GM21737 (cell line): ENCODE results near the gene NALCN.

Source experiments
- ATAC-seq: cut with Tn5 transposase; IDR thresholded peaks from one replicate; pipeline ENCODE4 v1.9.1; 2021; ENCODE audit warnings: mild to moderate bottlenecking, moderate library complexity; ENCODE audit not compliant: unreplicated experiment

NALCN gene

GRCh38 chr13:101049166-101049850 lies 367.0 kb downstream of the NALCN start:
- no peak for ATAC-seq

GRCh38 chr13:101036546-101036945 lies 379.8 kb downstream of the NALCN start:
- ATAC-seq, result no peak

- no peak for ATAC-seq
Measured at GRCh38 chr13:101035119-101035620, 381.1 kb downstream of the NALCN start.

- ATAC-seq, result no peak
Measured at GRCh38 chr13:101026736-101027398, 389.4 kb downstream of the NALCN start.

DNA sequence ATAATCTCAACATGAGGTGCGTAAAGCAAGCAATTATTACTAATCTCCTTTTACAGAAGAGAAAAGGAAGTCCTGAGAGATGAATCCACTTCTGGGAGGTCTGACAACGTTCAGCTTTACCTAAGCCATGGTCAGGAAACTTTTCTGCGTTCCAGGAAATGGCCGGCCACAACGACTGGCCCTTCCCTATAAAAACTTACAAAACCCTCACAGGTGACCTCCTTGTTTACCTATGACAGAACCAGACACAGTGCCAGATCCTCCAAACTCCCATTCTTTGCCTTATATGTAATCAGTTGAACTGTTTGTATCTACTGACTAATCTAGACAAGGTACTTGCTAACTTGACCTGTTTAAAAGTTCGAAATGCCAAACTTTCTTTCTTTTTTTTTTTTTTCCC lies 390.0 kb downstream of the NALCN start:
- ATAC-seq, result no peak

DNA sequence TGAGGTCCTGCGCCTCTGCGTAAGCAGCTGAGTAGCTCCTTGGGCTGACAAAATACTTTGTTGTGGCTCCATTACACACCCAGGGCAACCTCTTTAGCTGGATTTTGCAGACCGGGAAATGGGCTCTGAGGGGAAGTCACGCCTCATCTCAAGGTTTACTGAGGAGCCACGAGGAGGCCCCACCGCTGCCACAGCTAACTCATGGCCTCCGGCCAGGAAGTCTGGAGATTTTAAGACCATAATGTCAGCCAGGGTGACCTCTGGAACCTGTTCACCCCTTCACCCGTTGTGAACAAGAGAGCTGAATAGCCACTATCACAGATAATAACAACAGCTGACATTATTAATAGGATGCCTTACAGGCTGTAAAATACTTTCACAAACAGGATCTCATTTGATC lies 390.4 kb downstream of the NALCN start:
- ATAC-seq, result no peak

DNA sequence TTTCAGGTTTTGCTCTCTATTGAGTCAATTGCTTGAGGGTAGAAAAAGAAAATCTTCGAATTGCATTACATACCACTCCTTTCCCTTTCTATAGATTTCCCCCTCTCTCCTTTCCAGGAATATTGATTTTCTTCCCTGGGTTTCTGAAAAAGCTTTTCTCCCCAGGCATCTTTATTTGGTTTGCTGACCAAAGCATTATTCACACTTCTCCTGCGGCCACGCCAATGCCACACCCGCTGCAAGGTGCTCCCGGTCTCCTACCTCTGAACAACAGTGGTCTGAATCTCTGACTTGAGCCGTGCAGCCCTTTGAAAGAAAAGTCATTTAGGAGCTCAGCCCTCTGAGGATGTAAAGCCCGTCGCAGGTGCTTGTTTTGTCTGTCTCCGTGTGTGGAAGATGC lies 390.8 kb downstream of the NALCN start:
- ATAC-seq, result no peak

- no peak for ATAC-seq
Measured at GRCh38 chr13:101019126-101019525, 397.2 kb downstream of the NALCN start.

GRCh38 chr13:101018720-101019119 lies 397.6 kb downstream of the NALCN start:
- ATAC-seq, result no peak

DNA sequence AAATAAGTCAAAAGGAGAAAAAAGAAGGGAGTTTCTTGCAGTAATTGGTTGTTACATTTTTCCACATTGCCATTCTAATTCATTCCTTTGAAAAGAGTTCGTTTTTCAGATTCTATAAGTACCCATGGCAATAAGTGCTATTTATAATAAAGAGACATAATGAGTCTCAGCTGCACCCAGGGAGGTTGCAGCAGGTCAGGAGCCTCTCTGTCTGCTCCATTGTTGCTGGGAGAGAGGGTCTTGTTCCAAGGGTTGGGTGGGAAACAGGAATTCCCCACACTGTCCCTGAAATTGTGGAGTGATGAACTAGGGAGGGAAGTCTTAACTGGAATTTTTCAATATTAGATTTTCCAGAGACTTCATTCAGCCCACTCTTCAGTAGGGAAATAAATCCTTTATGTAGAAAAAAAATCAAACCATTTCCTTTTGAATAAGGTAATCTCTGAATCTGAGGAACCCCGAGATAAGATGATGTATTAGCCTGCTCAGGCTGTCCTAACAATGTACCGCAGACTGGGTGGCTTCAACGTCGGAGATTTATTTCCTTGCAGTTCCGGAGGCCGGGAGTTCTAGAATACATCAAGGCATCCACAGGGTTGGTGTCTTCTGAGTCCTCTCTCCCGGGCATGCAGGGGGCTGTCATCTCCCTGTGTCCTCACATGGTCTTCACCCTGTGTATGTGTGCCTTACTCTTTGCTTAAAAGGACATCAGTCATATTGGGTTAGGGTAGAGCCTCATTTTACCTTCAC lies 399.0 kb downstream of the NALCN start:
- ATAC-seq, result no peak

GRCh38 chr13:101016475-101016874 lies 399.8 kb downstream of the NALCN start:
- ATAC-seq, result no peak

DNA sequence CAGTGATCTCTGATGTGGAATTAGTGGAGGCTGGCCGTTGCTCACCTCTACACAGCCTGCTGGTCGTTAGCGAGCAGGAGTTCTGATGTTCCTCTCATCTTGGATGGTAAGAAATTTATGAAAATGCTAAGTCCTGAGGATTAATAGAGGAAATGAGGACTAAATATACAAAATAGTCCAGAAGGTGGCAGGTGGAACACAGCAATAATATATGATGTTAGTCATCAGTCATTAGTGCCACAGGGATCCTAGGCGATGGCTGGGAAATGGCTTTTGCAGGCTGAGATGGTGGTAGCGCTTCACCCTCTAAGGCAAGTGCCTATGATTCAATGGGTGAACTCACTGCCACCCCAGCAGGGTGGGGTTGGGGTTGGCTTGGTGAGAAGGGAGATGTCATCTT lies 403.1 kb downstream of the NALCN start:
- no peak for ATAC-seq

DNA sequence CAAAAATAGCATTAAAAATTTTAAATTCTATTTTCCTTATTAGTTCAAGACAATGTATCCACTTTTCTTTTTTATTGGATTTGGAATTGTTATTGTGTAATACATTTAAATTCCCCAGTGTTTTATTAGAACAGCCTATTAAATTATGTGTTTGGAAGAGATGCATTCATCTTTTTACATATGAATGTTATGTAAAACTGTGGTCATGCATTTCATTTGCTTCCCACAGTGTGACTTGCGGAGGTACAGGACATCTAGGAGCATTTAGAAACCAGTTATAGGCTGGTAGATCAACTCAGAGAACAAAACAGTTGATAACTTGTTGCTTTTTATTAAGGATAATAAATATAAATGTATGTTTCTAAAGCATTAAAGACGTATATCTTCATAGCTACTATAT lies 406.2 kb downstream of the NALCN start:
- no peak for ATAC-seq

GRCh38 chr13:101007245-101007644 lies 409.1 kb downstream of the NALCN start:
- no peak for ATAC-seq
